GM18507 (cell line): ENCODE measurements around the gene RPSA.
"Not testable (repeated sequence)": the region's sequence is repeated elsewhere in the genome, so short reads cannot be mapped to it uniquely, and the experiment has no call there.

ENCODE experiments used
- DNase-seq: peaks from one replicate; pipeline ENCODE4 v3.0.0; 2011; ENCODE audit warnings: low read depth; ENCODE audit not compliant: insufficient read length; ENCODE audit errors: extremely low spot score
- FAIRE-seq: peaks from 2 replicates; lab custom pipeline; 2011; peaks lifted over from hg19 to GRCh38; lab: Jason Lieb, UNC

The RPSA gene

DNA sequence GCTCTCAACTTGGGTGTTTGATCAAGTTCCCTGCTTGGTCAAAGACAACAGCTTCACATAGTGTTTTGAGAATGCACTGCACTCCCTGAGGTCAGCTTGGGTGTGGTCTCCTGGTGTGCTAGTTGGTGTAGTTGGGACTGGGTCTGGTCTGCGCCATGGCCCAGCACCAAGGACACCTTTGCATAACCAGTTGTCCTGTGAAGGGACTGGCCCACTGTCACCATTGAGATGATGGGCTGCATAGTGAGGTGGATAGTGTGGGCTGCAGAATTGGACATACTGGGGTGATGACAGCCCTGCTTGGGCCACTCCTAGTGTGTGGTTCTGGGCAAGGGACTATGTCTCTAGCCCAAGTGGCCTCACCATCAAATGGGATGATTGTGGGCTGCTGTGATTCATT lies 9.5 kb downstream of the RPSA start:
- no peak for DNase-seq

DNA sequence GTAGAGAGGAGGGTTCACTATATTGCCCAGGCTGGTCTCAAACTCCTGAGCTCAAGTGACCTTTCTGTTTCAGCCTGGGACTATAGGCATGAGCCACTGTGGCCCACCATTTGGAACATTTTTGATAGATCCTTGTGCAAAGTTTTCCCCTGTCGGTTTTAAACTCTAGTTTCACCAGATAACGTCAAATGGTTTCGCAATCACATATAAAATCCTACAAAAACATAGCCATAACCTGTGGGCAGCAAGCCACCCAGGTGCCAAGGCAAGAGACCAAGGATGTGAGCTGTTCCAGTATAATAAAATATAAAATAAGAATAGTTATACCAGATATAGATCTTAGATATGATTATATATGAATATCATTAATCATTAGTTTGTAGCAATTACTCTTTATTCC lies 10.5 kb downstream of the RPSA start:
- not testable (repeated sequence) for DNase-seq, FAIRE-seq

More for the DNA sequence above, 9.5 kb downstream of the RPSA start:
- no peak for FAIRE-seq

DNA sequence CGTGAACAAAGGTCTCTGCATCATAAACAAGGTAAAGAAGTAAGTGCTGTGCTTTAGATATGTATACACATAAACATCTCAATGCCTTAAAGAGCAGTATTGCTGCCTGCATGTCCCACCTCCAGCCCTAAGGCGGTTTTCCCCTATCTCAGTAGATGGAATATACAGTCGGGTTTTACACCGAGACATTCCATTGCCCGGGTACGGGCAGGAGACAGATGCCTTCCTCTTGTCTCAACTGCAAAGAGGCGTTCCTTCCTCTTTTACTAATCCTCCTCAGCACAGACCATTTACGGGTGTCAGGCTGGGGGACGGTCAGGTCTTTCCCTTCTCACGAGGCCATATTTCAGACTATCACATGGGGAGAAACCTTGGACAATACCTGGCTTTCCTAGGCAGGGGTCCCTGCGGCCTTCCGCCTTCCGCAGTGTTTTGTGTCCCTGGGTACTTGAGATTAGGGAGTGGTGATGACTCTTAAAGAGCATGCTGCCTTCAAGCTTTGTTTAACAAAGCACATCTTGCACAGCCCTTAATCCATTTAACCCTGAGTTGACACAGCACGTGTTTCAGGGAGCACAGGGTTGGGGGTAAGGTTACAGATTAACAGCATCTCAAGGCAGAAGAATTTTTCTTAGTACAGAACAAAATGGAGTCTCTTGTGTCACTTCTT lies 12.2 kb downstream of the RPSA start:
- FAIRE-seq, DNase-seq: not testable (repeated sequence)

DNA sequence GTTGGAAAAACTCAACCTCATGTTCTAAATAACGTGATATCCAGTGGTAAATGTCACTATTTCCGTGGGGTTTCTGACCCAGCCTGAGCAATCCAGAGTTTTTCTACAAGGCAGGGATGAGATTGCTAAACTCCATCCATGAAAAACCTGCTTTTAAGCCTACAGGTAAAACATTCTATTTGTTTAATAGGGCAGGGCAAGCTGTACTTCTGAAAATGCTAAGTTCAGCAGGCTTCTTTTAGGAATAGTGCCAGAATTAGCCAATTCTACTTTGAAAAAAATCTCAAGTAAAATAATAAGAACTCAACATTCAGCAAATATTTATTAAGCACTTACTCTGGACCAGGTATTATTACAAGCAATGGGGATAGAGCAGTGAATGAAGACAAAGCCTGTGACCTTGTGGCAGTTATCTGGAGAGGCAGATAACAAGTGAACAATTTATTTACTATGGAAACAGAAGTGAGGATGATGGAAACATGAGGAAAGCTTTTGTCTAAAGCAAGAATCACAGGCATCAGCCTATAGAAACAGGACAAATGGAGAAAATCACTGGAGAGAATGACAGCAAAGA lies 13.3 kb downstream of the RPSA start:
- FAIRE-seq (no peak), DNase-seq (no peak)

DNA sequence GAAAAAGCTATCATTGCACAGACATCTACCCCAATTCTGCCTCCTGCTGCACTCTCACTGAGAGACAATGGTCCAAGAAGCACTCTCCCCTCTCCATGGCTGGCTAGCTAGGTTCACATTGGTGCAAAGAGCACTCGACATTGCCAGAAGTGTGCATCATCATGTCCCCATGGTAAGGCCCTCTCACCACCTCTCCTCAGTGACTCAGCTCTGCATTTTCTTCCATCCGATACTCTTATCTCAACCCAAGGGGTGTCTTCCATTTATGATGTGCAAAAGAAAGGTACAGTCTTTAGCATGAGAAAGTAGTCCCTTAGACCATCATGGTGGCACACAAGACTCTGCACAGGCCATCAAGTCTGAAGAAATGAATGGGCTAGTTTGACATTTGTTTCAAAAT lies 14.0 kb downstream of the RPSA start:
- DNase-seq (no peak), FAIRE-seq (no peak)

DNA sequence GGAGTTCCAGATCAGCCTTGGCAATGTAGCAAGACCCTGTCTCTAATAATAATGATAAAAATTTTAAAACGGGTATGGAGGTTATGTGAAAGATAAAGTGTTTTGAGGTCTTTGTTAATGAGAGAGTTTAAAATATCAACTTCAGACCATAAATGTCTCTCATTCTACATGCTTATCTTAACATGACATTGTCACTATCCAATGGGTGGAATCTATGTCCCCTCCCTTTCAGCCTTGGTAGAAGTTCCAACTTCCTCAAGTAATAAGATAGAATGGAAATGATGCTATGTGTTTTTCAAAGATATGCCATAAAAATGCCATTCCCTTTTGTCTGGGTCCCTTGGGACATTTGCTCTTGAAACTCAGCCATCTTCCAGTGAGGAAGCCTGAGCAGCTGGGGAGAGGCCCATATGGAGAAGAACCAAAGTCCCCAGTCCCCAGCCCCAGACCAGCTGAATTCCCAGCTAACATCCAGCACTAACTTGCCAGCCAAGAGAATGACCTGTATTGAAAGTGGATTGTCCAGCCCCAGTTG lies 17.0 kb downstream of the RPSA start:
- no peak for DNase-seq
- FAIRE-seq = no peak

DNA sequence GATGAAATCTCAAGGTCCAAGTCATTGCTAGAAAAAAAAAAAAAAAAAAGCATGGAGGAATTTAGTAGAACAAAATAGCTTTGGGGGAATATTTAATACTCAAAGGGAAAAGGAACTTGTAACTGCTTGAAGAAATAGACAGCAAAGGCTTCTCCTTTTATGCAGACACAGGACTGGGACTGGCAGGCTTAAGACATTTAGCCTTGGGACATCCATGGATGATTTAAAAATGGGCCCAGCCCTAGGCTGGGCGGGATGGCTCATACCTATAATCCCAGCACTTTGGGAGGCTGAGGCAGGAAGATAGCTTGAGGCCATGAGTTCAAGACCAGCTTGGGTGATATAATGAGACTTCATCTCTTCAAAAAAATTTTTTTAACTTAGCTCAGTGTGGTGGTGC lies 19.8 kb downstream of the RPSA start:
- FAIRE-seq = no peak
- DNase-seq = no peak

DNA sequence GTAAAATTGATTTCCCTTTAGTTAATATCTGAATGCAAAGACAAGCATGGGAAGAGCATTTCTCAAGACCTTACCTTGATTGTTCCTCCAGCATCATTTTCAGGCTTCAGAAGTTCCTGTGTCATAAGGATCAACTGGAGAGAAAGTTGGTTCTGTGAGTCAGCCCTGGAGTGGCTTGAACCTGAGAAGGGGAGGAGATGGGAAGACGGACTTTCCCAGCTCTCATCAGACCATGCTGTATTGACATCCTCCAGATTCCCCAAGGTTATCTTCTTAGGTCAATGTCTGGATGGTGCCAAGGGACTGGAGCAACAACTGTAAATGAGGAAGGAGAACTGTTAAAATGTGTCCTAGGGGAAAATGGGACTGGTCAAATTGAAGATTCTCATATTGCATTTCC lies 21.0 kb downstream of the RPSA start:
- DNase-seq (no peak), FAIRE-seq (no peak)

DNA sequence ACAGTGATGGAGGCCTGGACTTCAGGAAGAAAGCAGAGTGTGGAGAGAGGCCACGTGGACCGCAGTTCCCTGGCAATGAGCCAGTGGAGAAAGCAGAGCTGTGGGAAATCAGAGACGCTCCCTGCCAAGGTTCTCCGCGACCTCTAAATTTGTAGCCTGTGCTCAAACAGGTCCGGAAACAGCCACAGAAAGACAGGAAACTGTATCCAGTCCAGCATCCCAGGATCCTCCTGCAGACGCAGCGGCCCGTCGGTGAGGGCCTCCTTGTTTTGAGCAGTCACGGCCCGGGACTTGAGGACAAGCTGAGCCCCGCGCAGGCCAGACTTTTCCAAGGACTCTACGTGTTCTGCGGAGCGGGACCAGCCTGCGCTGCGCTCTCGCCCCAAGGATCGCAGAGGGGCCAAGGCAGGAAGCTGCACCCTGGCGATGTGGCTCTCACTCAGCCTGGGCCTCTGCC lies 22.3 kb downstream of the RPSA start:
- DNase-seq (no peak), FAIRE-seq (no peak)

DNA sequence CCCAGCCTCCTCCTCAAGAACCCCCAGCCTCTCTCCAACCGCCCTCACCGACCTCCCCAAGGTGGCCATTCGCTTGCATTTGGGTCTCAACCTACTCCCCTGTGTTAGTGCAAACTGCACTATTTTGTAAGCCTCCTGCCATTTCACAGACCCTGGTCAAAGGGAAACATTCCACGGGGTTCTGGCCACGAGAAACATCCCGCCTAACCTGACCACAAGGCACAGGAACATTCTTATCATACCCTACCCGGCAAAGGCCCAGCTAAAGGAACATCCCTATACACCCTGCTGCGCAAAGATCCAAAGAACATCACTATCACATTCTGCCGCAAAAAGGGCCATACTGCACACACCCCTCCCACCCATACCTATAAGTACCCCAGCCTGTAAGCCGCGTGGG lies 22.9 kb downstream of the RPSA start:
- FAIRE-seq = no peak
- DNase-seq = no peak

DNA sequence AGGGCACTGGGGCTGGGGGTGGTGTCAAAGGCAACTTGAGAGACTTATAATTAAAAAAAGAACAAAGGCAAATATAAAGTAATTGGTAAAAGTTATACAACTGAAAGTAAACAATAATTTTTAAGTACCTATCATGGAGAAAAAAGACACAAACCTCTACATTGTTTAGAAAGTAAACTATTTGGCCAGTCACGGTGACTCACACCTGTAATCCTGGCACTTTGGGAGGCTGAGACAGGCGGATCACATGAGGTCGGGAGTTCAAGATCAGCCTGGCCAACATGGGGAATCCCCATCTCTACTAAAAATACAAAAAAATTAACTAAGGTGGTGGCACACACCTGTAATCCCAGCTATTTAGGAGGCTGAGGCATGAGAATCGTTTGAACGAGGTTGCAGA lies 25.8 kb downstream of the RPSA start:
- FAIRE-seq (no peak), DNase-seq (no peak)

DNA sequence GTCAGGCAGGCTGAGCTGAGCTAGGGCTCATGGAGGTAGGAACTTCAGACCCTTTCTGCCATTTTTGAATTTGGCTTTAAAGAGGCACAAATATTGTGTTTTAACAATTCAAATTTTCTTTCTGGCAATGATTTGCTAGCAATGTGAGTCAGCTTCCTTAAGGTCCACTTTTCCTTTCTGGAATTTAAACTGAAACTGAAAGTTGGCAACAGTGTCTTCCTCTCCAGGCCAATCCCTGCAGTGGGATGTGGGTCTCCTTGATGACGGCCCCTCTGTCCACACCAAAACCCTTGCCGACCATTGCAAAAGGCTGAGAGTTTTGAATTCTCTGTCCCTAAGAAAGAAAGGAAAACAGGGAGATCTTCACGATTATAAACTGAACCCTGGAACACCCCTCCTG lies 27.1 kb downstream of the RPSA start:
- DNase-seq = no peak
- FAIRE-seq = no peak

DNA sequence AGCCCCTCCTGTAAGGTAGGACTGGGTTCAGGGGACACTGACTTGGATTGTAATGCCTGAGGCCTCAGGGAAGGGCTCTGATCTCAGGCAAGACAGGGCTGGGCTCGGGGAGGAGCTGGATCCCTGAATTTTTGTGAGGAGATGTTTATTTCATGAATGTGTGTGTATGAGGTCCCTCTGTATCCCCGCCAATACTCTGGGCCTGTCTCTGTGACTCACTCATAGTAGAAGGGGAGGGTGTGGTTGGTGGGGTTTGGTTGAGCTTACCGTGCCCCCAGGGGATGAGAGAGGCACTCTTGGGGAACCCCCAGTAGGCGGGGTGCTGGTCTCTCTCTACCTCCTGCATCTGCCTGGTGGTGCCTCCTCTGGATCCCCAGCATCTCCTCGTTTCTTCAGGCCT lies 28.1 kb downstream of the RPSA start:
- FAIRE-seq = peak; percentile 35
- no peak for DNase-seq

DNA sequence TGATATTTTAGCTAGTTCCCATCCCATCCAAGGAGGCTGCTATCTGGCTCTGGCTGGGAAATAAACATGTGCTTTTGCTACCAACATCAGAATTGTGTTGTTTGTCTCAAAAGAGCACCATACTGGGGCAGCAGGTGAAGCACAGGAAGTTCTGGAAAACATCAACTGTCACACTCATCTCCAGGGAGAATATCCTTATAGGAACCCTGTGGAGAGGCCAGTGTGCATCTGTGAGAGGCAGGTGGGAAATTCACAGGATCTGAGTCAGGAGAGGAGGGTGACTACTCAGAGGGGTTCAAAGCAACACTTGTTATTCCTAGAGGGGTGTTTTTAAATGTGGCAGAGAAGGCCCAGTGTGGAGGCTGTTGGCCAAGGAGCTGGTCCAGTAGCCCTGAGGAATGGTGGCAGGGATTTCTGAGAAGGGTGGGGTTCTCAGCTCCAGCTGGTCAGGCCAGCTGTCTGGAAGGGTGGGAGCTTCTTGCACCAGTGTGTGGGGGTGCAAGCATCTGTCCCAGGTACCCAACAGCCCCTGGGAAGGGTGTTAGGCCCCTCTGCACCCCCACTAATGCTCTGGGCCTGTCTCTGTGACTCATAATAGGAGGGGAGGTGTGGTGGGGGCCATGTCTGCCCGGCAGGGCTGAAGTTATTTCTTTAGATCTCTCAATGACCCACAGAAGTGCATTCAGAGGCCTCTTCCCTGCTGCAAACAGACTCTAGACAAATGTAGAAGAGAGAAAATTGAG lies 28.7 kb downstream of the RPSA start:
- FAIRE-seq = no peak

DNA sequence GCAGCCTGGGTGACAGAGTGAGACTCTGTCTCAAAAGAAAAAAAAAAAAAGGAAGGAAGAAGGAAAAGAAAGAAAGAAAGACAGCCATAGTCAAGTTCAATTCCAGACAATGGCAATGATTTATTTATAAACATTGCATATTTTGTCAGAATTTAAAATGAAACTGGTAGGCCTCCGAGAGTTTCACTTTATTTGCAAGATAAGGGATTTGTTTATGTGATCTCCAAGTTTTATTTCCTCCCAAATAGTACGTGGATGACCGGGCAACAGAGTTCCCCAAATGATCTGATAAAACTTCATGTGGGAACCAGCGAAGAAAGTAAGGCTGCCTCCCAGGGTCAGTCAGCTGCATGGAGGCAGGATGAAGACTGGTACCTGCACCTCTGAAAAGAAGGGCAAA lies 32.4 kb downstream of the RPSA start:
- no peak for FAIRE-seq
- DNase-seq = no peak

More for the DNA sequence above, 28.7 kb downstream of the RPSA start:
- DNase-seq = no peak

DNA sequence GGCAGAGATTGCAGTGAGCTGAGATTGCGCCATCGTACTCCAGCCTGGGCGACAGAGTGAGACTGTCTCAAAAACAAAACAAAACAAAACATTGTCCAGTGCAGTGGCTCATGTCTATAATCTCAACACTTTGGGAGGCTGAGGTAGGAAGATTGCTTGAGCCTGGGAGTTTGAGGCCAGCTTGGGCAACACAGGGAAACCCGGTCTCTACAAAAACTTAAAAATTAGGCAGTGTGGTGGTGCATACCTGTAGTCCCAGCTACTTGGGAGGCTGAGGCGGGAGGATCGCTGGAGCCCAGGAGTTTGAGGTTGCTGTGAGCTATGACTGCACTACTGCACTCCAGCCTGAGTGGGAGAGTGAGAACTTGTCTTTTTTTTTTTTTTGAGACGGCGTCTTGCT lies 33.8 kb downstream of the RPSA start:
- FAIRE-seq (no peak), DNase-seq (no peak)

DNA sequence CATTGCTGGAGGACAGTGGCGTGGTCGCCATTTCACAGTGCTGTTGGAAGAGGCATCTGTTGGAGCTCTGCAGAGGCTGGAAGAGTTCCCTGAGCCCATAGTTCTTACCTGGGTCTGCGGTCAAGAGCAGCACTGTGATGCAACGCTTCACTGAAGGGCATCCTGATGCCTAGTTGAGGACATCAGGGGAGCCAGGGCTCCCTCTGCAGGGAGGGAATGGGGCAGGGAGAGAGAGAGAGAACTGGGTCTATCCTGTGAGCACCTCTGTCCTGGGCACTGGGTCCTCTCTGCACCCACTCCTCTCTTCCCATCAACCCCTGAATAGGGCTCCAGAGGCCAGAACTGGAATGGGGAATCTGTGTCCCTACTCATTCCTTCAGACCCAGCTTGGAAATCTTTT lies 37.0 kb downstream of the RPSA start:
- no peak for FAIRE-seq
- DNase-seq = no peak

DNA sequence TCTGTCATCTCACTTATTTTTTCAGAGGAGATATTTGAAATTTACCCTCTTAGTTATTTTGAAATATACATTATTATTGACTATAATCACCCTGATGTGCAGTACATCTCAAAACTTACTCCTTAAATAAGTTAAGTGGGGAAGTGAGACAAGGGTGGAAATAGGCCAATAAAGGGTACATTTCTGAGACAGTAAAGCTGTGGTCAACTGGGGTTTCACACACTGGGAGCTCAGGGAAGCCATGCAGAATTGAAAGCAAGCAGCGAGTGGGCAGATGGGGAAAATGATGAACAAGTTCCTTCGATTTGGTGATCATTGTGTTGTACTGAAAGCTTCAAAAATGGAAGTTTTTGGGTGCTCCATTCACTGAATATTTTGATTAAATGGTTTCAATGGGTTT lies 39.4 kb downstream of the RPSA start:
- DNase-seq = no peak
- no peak for FAIRE-seq

DNA sequence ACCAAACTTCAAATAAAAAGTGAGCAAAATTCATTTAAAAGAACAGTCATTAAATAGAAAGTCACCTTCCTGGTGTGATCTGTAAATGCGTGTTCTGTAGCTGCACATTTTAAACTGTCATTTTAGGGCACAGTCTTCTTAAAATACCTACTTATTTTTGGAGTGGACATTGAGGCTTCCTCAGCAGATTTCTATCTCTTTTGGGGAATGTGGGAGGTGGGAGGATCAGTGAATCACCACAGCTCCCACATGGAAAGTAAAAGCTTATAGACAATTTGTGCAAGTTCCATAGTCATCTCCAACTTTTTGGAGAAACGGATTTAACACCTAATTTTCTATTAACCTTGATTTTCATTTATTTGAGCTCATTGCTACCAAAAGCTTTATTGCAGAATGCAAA lies 39.9 kb downstream of the RPSA start:
- FAIRE-seq (no peak), DNase-seq (no peak)

DNA sequence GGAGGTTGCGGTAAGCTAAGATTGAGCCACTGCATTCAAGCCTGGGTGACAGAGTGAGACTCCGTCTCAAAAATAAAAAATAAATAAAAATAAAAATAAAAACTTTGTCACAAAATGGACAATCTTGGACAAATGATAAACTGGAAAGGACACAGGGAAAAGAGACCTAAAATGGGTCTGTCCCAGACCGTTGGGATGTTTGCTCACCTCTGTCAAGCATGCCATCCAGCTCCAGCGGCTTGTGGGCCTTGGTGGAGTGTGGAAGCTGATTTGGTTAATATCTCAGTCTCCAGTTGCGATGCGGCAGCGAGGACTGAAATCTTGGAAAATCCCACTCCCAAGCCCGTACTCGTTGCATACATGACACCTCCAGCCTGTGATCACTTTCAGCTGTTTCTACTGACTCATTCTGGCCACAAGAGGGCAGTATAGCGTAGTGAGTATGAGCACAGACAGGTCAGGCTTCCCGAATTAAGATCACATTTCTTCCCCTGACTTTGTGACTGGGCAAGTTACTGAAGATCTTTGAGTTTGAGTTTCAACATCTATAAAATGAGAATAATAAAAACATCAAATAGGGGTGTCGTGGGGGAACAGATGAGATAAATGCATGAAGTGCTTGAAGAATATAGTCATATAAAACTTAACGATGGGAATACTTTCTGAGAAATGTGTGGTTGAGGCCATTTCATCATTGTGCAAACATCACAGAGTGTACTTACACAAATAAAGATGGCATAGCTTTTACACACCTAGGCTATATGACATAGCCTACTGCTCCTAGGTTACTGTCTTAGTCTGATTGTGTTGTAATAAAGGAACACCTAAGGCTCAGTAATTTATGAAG lies 41.3 kb downstream of the RPSA start:
- DNase-seq (peak; percentile 53), FAIRE-seq (peak; percentile 93)
